ENCODE data around the gene PGLYRP1.

PGLYRP1 gene

DNA sequence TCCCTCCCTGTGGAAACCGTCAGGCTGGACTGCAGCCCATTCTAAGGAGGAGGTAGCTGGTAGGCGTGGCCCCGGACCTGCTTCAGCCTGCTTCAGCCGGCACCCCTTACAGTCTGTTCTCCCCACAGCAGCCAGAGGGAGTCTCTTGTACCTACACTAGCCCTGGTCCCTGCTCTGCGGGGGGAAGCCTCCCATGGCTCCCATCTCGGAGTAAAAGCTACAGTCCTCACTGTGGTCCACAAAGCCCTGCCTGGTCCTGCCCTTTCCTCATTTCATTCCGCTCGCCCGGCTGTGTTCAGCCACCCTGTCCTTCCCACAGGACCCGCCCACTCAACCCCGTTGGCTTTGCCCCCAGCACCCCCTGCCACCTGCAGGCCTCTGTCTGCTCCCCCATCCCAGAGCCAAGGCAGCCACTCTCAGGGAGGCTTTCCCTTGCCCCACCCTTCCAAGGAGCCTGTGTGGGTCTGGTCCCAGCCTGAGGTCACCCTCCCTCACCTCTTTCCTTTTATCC is 1.3 kb downstream of the PGLYRP1 start:
- FAIRE-seq, result no peak
- DNase-seq (ENCODE audit: insufficient read length, low spot score), result no peak
- no peak for TF ChIP-seq CTCF (IDR thresholded peaks at IDR 0.05; ENCODE audit: insufficient read depth, missing control alignments)

- DNase-seq (ENCODE audit: insufficient read length, low spot score) (no peak), FAIRE-seq (no peak)
- no peak for TF ChIP-seq CTCF (IDR thresholded peaks at IDR 0.05; ENCODE audit: insufficient read depth, missing control alignments)
These were observed 2.1 kb downstream of the PGLYRP1 start for GRCh38 chr19:46020819-46021125.

- DNase-seq (ENCODE audit: insufficient read length, low spot score) (no peak), FAIRE-seq (no peak)
- TF ChIP-seq CTCF (IDR thresholded peaks at IDR 0.05; ENCODE audit: insufficient read depth, missing control alignments), result no peak
These were observed 3.6 kb downstream of the PGLYRP1 start for GRCh38 chr19:46019270-46019669.

- DNase-seq (ENCODE audit: insufficient read length, low spot score) (no peak), FAIRE-seq (no peak)
- TF ChIP-seq CTCF (IDR thresholded peaks at IDR 0.05; ENCODE audit: insufficient read depth, missing control alignments), result no peak
These were observed 4.1 kb downstream of the PGLYRP1 start for GRCh38 chr19:46018729-46019251.

- FAIRE-seq (no peak), DNase-seq (ENCODE audit: insufficient read length, low spot score) (no peak)
- TF ChIP-seq CTCF (IDR thresholded peaks at IDR 0.05; ENCODE audit: insufficient read depth, missing control alignments), result no peak
These were observed 4.8 kb downstream of the PGLYRP1 start for GRCh38 chr19:46017874-46018675.

- FAIRE-seq (no peak), DNase-seq (ENCODE audit: insufficient read length, low spot score) (no peak)
- no peak for TF ChIP-seq CTCF (IDR thresholded peaks at IDR 0.05; ENCODE audit: insufficient read depth, missing control alignments)
These were observed 5.8 kb downstream of the PGLYRP1 start for GRCh38 chr19:46017095-46017429.

- DNase-seq (ENCODE audit: insufficient read length, low spot score) (peak; percentile 80), FAIRE-seq (no peak)
- TF ChIP-seq CTCF (IDR thresholded peaks at IDR 0.05; ENCODE audit: insufficient read depth, missing control alignments), result peak; percentile 66
These were observed 6.3 kb downstream of the PGLYRP1 start for GRCh38 chr19:46016426-46017094.
